Thyroid gland (tissue), 4 donors: ENCODE data around the gene GPC5.

Experiments used
- CTCF ChIP-seq, 6 experiments: fragments of 200-600 bp in 3 of 6; fragments of 450-650 bp in 3 of 6; sonication (generic) in 3 of 6; IDR thresholded peaks; one replicate each; pipeline ENCODE4 v1.5.1; 2016 to 2019; ENCODE audit warnings: antibody characterized with exemption in 6 of 6, mild to moderate bottlenecking in 2 of 6, inconsistent platforms in 1 of 6, moderate library complexity in 1 of 6
- POLR2A ChIP-seq, 2 donors: fragments of 450-650 bp; IDR thresholded peaks; one replicate each; pipeline ENCODE4 v1.6.1; 2017; ENCODE audit warnings: antibody characterized with exemption in 2 of 2, mild to moderate bottlenecking in 2 of 2, moderate library complexity in 1 of 2

GRCh38 chr13:91529739-91530482 lies 131.5 kb downstream of the GPC5 start:
- no peak for TF ChIP-seq CTCF (IDR thresholded peaks at IDR 0.05)
- no peak for TF ChIP-seq POLR2A (IDR thresholded peaks at IDR 0.05)
